ENCODE results near the gene DUSP15. TPM values are rescaled to one million over a fixed set of nuclear protein-coding genes. Genes with fewer than 3 reads are reported as not detected.
"Not testable (repeated sequence)": the region's sequence is repeated elsewhere in the genome, so short reads cannot be mapped to it uniquely, and the experiment has no call there.

The DUSP15 gene
- total RNA-seq, 1 donor from 2014 or later: 19.3 TPM

DNA sequence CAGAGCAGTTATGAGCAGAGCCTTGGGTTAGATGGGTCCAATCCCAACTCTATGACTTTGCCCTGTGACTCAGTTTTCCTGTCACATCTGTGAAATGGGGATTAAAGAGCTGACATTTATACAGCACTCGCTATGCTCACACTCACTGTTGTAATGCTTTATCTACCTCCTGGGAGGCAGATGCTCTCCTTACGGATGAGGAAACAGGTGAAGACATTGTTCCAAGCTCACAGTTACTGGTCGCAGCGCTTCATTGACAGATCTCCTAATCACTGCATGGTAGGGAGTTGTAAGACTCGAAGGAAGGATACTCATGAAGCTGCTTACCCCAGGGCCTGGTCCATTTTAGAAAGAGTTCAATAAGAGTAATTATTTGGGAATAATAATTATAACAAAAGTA is 54.1 kb downstream of the DUSP15 start:
- TF ChIP-seq, protein P1, sequence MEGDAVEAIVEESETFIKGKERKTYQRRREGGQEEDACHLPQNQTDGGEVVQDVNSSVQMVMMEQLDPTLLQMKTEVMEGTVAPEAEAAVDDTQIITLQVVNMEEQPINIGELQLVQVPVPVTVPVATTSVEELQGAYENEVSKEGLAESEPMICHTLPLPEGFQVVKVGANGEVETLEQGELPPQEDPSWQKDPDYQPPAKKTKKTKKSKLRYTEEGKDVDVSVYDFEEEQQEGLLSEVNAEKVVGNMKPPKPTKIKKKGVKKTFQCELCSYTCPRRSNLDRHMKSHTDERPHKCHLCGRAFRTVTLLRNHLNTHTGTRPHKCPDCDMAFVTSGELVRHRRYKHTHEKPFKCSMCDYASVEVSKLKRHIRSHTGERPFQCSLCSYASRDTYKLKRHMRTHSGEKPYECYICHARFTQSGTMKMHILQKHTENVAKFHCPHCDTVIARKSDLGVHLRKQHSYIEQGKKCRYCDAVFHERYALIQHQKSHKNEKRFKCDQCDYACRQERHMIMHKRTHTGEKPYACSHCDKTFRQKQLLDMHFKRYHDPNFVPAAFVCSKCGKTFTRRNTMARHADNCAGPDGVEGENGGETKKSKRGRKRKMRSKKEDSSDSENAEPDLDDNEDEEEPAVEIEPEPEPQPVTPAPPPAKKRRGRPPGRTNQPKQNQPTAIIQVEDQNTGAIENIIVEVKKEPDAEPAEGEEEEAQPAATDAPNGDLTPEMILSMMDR (IDR thresholded peaks at IDR 0.05; ENCODE audit: partially characterized antibody, unreplicated experiment): peak; percentile 10

DNA sequence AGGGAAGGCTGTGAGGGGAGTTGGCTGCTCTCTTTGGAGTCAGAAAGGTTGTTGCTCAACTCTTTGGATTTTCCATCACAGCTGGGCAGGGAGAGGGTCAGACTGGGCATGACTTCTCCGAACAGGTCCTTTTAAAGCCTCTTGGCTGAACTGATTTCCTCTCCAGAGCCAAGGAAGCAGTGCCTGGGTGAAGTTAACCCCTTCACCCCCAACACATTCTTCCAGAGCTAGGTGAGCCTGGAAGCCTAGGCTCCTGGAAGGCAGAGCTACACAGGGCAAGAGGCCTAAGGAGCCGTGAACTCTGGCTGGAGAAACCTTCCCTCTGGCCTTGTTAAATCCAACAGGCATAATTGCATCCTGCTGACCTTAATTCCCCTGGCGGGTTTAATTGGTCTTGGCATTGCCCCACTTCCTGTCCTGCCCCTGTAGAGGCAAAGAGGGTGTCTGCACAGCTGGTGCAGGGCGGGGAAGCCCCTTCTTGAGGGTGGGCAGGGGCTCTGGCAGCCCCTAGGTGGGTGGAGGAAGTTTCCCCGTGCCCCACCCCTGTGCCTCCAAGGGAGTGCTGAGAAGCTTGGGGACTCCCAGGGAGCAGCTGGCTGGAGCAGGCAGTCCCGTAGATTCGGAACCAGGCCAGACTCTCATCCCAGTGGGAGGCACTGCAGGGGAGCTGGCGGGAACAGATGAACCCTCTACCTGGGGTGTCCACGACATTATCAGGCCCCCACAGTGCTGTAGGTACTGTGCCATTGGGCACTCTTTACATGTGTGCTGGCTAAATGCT is 54.7 kb downstream of the DUSP15 start:
- no peaks in the 10 kb centered on the region for H3K36me3 Mint-ChIP-seq (ENCODE audit: unreplicated experiment)
- peaks cover 2% of the 10 kb centered on the region for H3K27me3 Mint-ChIP-seq (ENCODE audit: unreplicated experiment)

More for the DNA sequence above, 54.1 kb downstream of the DUSP15 start:
- peaks cover 26% of the 10 kb centered on the region for H3K4me1 Mint-ChIP-seq (ENCODE audit: low read depth, unreplicated experiment)
- no peak for DNase-seq
- peaks cover 4% of the 10 kb centered on the region for H3K9me3 Mint-ChIP-seq (ENCODE audit: unreplicated experiment)
- H3K27ac Mint-ChIP-seq (ENCODE audit: unreplicated experiment): no peak overlapping the region
- peaks cover 2% of the 10 kb centered on the region for H3K27me3 Mint-ChIP-seq (ENCODE audit: unreplicated experiment)
- H3K36me3 Mint-ChIP-seq (ENCODE audit: unreplicated experiment): no peaks in the 10 kb centered on the region
- no peak overlapping the region for H3K4me3 Mint-ChIP-seq (ENCODE audit: unreplicated experiment)

DNA sequence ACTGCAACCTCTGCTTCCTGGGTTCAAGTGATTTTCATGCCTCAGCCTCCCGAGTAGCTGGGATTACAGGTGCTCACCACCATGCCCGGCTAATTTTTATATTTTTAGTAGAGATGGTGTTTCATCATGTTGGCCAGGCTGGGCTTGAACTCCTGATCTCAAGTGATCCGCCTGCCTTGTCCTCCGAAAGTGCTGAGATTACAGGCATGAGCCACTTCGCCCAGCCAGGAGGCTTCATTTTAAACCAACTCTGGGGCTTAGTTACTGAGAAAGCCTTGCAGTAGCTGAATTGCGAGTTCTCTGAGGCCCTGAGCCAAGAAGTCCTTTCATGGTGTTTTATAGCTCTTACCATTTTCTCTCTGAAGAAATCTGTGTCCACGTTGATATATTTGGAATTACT is 56.2 kb downstream of the DUSP15 start:
- H3K27me3 Mint-ChIP-seq (ENCODE audit: unreplicated experiment); H3K4me3 Mint-ChIP-seq (ENCODE audit: unreplicated experiment); H3K27ac Mint-ChIP-seq (ENCODE audit: unreplicated experiment); H3K9me3 Mint-ChIP-seq (ENCODE audit: unreplicated experiment); H3K36me3 Mint-ChIP-seq (ENCODE audit: unreplicated experiment): not testable (repeated sequence)
- peaks cover 18% of the 10 kb centered on the region for H3K4me1 Mint-ChIP-seq (ENCODE audit: low read depth, unreplicated experiment)
- DNase-seq: peak; percentile 11

More for the DNA sequence above, 54.7 kb downstream of the DUSP15 start:
- peaks cover 4% of the 10 kb centered on the region for H3K9me3 Mint-ChIP-seq (ENCODE audit: unreplicated experiment)
- H3K27ac Mint-ChIP-seq (ENCODE audit: unreplicated experiment): no peak overlapping the region
- peak; percentile 28 for DNase-seq
- no peak overlapping the region for H3K4me3 Mint-ChIP-seq (ENCODE audit: unreplicated experiment)
- TF ChIP-seq, protein P1 (IDR thresholded peaks at IDR 0.05; ENCODE audit: partially characterized antibody, unreplicated experiment): no peak
- H3K4me1 Mint-ChIP-seq (ENCODE audit: low read depth, unreplicated experiment): peaks cover 25% of the 10 kb centered on the region

DNA sequence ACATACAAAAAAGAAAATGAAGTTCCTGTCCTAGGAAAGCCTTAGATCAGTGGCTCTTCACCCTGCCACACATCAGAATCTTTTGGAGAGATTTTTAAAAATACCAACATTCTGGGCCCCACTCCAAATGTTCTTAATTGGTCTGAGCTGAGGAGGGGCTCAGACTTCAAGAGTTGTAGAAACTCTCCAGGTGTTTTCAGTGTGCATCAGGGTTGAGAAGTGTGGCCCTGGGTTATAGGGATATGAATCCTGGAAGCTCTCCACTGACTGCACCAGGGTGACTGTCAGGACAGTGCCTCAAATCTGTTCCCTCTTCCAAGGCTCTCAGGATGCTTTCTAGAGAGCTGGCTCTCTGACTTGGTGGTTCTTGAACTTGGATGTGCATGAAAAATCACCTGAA is 56.7 kb downstream of the DUSP15 start:
- no peak for DNase-seq
- Mint-ChIP-seq H3K27me3 (ENCODE audit: unreplicated experiment) (no peaks in the 10 kb centered on the region), H3K4me1 (ENCODE audit: low read depth, unreplicated experiment) (peaks cover 13% of the 10 kb centered on the region), H3K9me3 (ENCODE audit: unreplicated experiment) (peaks cover 2% of the 10 kb centered on the region), H3K27ac (ENCODE audit: unreplicated experiment) (no peak overlapping the region), H3K36me3 (ENCODE audit: unreplicated experiment) (no peaks in the 10 kb centered on the region), H3K4me3 (ENCODE audit: unreplicated experiment) (no peak overlapping the region)
- TF ChIP-seq, protein P1 (IDR thresholded peaks at IDR 0.05; ENCODE audit: partially characterized antibody, unreplicated experiment): no peak

DNA sequence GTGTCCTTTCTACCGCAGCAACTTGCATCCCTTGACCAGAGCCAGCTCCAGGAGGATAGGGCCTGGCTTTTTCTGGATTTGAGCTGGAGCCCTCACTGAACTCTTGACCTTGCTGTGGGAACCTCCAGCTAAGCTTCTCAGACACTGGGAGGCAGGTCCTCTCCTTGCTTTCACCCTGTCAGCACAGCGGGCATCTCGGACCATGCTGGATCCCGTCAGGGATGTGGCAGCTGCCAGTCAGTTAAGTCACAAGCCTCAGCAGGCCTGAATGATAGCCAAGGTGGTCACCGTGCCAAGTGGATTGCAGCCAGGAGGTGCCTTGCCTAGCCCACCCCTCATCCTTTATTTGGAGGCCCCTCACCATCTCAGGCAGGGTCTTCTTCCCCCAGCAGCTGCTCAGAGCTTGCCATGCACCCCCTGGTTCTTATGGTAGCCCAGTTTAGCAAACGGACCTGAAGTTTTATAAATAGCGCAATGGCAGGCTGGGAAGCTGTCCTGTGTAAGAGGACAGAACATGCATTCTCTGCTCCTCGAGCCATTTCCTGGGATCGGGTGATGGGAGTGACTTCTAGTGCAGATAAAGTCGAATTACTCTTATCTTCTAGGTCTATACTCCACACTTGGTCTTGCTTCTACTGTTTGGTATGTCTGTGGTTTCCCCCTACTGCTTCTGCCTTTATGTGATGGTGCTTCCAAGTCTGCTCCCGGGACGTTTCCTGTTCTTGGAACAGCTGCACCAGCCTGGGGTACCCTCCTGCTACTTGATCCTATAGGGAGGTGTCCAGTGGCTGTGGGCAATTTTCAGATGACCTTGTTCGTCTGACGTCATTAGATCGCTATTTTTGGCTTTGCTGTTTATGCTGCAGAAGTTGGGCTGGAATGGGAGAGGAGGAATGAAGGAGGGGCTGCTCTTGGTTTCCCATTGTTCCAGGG is 58.3 kb downstream of the DUSP15 start:
- peak overlapping the region; percentile 26 for H3K4me3 Mint-ChIP-seq (ENCODE audit: unreplicated experiment)
- H3K9me3 Mint-ChIP-seq (ENCODE audit: unreplicated experiment): peaks cover 2% of the 10 kb centered on the region
- no peak overlapping the region for H3K27ac Mint-ChIP-seq (ENCODE audit: unreplicated experiment)
- no peak for DNase-seq
- peaks cover 10% of the 10 kb centered on the region for H3K4me1 Mint-ChIP-seq (ENCODE audit: low read depth, unreplicated experiment)
- TF ChIP-seq, protein P1 (IDR thresholded peaks at IDR 0.05; ENCODE audit: partially characterized antibody, unreplicated experiment): no peak
- H3K36me3 Mint-ChIP-seq (ENCODE audit: unreplicated experiment): no peaks in the 10 kb centered on the region
- no peaks in the 10 kb centered on the region for H3K27me3 Mint-ChIP-seq (ENCODE audit: unreplicated experiment)

All from glutamatergic neuron (in vitro differentiated cells).